Stimulated activated CD4-positive, alpha-beta T cell treated with anti-CD3 and anti-CD28 coated beads, Interleukin-1b, Interleukin-23, amount 100 ng/mL, for 48 hours (primary cell): ENCODE measurements around the gene FMNL2.

Experiments used
- DNase-seq: peaks from one replicate; pipeline ENCODE4 v3.0.0-alpha.2; 2020

The FMNL2 gene

GRCh38 chr2:152406119-152406835, 71.3 kb downstream of the FMNL2 start:
- no peak for DNase-seq

DNA sequence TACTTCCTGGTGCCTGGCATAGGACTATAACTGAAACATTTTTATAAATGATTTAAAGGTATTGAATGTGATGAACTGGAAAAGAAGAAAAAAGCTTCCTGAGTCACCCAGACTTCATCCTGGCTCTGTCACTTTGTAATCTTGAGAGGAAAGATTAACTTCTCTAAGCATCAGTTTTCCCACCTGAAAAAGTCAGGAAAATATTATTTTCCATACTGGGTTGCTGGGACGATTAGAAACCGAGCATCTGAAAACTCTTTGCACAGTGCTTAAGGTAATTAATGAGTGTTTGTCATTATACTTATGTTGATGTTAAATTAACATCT, 71.8 kb downstream of the FMNL2 start:
- no peak for DNase-seq

DNA sequence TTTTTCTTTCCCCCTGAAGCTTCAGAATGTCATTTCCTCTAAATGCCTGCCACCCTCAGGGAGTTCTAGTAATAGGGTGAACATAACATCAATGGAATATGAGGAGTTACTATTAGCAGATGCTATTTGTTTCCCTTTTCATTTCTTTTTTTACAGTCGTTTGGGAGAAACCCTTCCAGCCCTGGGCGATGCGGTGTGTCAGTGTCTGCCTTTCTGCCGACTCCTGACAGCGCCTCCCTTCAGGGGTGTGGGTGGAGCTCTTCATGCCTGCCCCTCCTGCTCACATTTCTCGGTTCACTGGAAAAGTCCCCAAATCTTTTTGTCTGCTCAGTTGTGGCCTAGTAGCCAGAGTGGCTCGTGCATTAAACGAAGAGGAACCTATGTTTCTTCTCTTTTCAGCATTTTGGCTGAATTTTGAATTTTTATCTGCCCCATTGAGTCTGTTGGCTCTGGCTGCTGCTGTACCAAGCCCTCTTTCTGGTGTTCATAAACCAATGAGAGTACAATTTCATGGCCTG, 72.3 kb downstream of the FMNL2 start:
- no peak for DNase-seq

GRCh38 chr2:152407806-152408205, 72.8 kb downstream of the FMNL2 start:
- DNase-seq = no peak

GRCh38 chr2:152408254-152408653, 73.3 kb downstream of the FMNL2 start:
- DNase-seq = no peak

DNA sequence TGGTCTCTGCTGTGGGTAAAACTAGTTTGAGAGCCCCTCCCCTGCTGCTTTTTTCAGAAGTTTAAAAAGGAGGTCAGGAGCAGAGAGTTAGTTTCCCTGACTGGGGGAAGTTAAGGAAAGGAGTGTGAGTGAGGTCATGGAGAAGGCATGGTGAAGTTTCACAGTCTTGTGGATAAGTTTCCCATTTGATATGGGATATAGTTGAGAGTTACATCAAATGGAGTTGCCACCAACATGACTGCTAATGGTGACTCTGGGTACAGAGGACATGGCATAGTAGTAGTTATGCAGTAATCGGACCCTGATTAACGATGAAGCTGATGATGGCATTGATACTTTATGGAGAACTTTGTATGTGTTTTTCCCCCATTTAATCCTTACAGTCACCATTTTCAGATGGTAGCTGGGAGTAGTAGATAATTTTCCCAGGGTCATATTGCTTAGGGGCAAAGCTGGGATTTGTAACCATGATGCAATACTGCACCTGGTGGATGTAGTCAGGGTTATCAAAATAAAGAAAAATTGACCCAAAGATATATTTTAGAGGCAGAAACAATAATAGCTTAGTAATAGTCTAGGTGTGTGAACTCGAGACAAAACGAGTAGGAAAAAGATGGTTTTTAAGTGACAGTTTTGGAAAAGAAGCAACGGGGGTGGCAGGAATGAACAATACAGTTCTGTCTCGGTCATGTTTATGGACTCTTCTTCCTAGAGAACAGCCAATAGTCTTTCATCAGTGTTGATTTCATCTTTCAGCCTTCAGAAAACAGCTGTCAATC, 74.6 kb downstream of the FMNL2 start:
- DNase-seq = no peak

GRCh38 chr2:152410165-152410597, 75.2 kb downstream of the FMNL2 start:
- no peak for DNase-seq

DNA sequence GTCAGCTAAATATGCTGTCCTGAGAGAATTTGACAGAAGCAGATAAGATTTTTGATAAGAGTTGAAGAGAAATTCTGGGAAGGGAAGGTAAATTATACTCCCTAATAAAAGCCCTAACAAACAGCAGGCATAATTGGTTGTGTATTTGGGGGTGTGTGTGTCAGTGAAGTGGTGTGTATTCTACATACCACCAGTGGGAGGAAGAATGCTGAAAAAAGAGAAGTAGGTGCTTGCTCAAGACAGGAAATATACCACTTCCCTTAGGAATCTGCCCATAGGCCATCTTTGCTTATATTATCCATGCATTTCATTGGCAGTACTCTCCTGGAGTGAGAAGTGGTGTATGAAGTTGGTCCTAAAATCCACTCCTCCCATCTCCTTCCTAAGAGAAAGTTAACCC, 76.2 kb downstream of the FMNL2 start:
- no peak for DNase-seq

DNA sequence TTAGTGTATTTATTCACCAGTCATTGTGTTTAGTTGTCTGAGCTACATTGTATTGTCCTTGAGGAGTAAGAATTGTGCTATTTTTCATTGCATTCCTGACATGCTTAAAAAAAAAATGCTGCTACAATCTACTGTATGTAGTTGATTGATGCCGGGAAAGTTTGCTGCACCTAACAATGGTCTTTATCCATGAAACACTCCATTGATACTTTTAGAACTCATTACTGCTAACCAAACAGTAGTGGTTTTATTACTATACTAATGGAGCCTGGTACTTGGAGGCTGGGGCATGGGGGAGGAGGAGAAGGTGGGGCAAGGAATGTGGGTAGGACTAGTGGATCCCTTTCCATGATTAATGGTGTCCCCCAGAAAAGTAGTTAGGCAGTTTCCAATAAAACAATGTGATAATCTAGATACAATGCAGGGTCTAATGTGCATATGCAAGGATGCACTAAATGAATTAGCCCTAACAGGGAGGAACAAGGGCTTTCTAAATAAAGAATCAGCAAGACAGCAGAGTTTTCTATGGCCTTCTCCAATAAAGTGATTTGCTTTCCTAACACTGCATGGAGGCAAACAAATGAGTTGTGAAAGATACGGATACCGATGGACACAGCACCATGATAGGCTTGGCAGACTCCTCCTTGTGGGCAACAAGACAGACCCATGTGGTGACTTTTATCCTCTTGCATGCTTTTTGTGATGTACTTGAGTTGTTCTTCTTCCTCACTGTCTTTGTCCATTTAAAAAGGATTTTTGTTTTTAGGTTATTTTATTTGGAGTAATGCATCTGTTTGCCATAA, 78.5 kb downstream of the FMNL2 start:
- DNase-seq = no peak

- peak; percentile 58 for DNase-seq
Observed at GRCh38 chr2:152415231-152415642, 80.3 kb downstream of the FMNL2 start.

GRCh38 chr2:152415796-152416195, 80.8 kb downstream of the FMNL2 start:
- no peak for DNase-seq

DNA sequence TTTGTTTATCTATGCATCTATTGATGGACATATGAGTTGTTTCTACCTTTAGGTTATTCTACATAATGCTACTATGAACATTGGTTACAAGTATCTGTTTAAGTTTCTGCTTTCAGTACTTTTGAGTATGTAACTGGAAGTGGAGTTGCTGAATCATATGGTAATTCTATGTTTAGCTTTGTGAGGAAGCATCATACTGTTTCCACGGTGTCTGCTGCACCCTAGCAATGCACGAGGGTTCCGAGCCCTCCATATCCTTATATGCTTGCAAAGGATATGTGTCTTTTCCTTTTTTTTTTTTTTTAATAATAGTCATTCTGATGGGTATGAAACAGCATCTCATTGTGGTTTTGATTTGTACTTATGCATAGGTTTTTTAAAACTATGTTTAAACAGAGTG, 83.7 kb downstream of the FMNL2 start:
- DNase-seq = no peak

DNA sequence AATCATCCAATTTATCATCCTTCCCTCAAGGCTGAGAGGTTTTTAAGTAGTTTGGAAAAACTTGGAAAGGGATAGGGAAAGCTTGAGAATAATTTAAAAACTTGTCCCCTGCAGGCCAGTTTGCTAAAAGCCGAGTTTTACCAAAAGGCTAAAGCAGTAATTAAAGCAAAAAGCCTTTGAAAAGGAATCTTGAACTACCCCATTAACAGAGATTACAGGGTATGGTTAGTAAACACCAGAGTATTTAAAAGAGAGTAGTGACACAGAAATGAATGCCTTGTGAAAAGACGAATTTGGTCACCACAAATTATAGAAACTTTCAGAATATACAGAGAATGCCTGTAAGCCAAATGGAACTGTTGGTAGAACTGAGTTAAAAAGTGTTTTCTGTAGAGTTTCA, 85.0 kb downstream of the FMNL2 start:
- no peak for DNase-seq

GRCh38 chr2:152420363-152420762, 85.4 kb downstream of the FMNL2 start:
- no peak for DNase-seq

DNA sequence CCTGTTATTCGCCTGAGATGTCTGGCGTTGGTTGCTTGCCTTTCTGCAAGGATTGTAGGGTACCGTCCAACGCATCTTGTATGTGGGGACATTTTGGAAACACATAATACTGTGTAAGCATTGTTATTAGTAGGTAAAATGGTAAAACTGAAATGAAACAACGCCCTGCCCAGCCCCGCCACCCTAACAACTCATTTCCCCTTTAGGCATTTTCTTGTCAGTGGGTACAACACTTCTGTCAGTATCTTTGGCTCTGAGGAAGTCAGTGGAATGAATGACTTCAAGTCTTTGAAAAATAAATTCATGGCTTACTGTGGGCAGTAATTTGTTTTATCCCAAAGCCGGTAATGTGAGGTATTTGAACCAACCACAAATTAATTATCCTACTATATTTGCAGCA, 86.0 kb downstream of the FMNL2 start:
- DNase-seq = no peak

DNA sequence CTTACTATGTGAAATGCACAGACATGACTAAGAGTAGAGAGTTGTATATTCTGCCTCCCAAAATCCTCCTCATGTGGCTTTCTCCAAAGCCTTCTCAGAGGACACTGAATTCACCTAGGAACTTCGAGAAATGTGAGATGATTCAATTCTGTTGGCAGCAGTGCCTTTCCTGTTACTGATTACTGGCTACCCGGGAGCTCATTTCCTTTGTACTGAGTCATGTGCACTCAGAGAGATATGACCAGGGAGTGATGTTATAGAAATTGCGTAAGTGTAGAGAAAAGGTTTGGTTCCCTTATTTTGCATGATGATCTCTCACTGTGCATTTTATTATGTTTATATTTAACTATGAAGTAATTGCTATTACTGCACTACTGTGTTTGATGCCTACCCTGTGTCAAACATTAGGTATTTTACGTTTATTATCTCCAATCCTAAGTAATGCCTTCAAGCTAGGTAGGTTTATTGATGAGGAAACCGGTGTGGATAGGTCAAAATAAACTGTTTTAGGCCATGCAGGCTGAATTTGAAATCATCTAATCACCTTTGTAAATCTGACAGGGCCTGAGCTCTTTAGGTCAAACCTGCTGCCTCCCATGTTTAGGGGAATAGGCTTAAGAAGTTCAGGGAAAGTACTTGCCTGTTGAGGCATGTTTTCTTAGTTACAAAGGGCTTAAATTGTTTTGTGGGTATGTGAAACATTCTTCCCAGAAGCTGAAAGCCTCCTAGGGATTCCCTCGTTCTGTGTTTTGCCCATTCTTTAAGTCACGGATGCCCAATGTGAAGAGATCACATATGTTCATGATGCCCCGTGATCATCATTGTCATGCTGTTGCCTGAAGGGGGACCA, 86.8 kb downstream of the FMNL2 start:
- DNase-seq = peak; percentile 20

- no peak for DNase-seq
Observed at GRCh38 chr2:152423684-152424083, 88.7 kb downstream of the FMNL2 start.

GRCh38 chr2:152425765-152426727, 91.1 kb downstream of the FMNL2 start:
- no peak for DNase-seq

GRCh38 chr2:152426801-152427200, 91.8 kb downstream of the FMNL2 start:
- DNase-seq = no peak

- no peak for DNase-seq
Observed at GRCh38 chr2:152427902-152428301, 92.9 kb downstream of the FMNL2 start.
